Right kidney (tissue), 1 donor: ENCODE results near the gene RBBP6.

Experiments
- DNase-seq: peaks from one replicate; pipeline ENCODE4 v3.0.0-alpha.2; 2016

RBBP6 gene

DNA sequence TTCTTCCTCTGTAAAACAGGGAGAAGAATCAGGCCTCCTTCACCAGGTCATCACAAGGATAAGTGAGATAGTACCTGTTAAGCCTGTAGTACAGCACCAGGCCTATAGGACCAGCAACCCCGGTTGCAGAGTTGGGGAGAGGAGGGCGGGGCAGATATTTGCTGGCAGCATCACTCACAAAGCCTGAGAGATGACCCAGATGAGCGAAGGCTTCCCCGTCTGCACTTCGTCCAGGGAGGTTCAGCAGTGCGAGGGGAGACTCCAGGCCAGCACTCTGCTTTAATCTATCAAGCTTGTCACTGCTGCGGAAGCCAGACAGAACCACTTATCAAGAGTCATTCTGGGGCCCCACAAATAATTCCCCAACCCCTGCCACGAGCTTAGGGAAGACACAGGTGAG is 15.8 kb upstream of the RBBP6 start:
- peak; percentile 13 for DNase-seq

DNA sequence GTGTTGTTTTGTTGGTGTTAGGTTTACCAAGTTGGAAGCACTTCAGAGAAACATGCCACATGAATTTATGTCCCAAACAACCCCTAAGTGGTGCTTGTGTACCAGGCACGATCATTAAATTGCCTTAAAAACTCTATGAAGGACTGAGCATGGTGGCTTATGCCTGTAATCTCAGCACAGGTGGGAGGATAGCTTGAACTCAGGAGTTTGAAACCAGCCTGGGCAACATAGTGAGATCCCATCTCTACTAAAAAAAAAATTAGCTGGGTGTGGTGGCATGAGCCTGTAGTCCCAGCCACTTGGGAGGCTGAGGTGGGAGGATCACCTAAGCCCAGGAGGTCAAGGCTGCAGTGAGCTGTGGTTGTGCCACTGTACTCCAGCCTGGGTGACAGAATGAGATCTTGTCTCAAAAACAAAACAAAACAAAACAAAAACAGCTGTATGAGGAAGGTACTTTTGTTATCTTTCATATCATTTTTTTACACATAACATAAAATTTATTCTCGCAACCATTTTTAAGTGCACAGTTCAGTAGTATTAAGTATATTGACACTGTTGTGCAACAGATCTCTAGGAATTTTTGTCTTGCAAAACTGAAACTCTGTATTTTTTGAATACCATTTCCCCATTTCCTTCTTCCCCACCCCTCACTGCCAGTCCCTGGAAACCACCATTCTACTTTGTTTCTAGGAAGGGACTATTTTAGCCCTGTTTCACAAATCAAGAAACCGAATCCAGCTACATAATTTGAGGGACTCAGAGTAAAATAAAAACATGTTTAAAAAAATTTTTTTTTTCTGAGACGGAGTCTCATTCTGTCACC is 14.3 kb upstream of the RBBP6 start:
- DNase-seq: no peak

GRCh38 chr16:24525970-24526559 is 13.3 kb upstream of the RBBP6 start:
- DNase-seq: no peak

DNA sequence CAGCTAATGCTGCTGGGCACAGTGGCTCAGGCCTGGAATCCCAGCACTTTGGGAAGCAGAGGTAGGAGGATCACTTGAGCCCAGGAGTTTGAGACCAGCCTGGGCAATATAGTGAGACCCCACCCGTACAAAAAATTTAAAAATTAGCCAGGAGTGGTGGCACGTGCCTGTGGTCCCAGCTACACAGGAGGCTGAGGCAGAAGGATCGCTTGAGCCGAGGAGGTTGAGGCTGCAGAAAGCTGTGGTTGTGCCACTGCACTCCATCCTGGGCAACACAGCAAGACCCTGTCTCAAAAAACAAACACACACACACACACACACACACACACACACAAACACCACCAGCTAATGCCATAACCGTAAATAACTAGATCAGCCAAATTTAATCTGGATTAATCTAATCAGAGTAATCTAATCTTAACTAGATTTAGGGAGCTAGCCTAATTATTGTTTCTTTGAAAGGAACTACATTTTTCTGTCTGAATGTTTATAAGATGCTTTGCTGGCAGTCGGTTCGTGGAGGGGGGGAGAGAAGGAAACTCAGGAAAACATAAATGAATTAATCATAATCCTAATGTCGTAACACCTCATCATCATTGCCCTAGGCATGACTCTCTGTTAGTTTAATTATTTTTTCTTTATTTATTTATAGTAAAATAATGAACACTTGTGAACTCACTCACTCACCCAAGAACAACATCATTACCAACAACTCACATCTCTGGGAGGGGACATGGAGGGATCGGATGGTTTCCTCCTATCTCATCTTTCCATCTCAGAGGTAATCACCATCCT is 12.5 kb upstream of the RBBP6 start:
- DNase-seq: no peak

- DNase-seq: no peak
These were observed 8.2 kb upstream of the RBBP6 start for GRCh38 chr16:24531166-24531565.

DNA sequence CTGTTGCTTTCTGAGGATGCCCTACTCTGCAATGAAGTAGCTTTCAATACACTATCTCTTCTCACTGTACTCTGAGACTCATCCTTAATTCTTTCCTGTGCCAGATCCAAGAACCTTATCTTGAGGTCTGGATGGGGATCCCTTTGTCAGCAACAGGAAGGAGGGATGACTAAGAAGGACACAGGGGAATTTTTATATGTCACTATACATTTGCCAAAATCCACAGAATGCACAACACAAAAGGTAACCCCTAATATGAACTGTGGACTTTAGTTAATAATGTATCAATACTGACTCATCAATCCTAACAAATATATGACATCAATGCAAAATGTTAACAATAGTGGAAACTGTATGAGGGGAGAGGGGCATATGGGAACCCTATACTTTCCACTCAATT is 4.7 kb upstream of the RBBP6 start:
- DNase-seq: no peak

DNA sequence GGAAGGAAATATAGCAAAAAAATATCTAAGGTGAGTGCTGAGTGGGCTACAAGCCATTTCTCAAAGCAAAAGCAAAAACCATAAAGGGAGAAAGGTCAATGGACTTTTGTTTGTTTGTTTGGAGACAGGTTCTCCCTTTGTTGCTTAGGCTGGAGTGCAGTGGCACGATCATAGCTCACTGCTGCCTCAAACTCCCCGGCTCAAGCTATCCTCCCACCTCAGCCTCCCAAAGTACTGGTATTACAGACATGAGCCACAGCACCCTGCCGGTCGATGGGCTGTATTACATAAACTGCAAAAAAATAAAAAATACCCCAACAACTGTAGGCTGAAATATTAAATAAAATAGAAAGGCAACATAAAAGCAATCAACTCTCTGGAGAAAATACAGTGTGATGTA is 3.5 kb upstream of the RBBP6 start:
- DNase-seq: no peak

- DNase-seq: no peak
These were observed 2.7 kb upstream of the RBBP6 start for GRCh38 chr16:24536671-24537070.

- no peak for DNase-seq
These were observed 1.7 kb upstream of the RBBP6 start for GRCh38 chr16:24537474-24538337.

DNA sequence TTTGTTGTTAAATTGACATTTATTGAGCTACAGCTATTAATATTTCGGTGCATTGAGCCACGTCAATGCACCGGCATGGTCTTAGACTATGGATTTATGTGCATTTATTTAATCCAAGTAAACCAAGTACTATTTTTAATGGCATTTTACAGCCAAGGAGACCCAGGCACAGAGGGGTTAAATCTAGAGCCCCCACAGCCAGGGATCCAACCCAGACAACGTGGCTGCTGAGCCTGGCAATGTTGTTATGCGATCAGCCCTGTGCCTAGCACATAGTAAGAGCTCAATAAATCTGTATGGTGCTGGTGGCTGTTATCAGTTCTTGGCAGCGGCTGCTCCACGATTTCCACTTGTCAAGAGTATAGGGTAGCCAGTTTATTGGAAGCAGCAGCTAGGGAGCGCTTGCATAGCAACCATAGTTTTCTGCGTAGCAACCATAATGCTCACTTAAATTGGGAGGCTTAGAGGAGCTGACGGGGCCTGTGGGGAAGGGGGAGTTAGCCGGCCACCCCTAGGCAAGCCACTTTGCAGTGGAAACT is 541 bp upstream of the RBBP6 start:
- DNase-seq: no peak

- peak; percentile 81 for DNase-seq
These were observed 660 bp downstream of the RBBP6 start for GRCh38 chr16:24539850-24540601.

- peak; percentile 59 for DNase-seq
These were observed 1.3 kb downstream of the RBBP6 start for GRCh38 chr16:24540602-24541210.

DNA sequence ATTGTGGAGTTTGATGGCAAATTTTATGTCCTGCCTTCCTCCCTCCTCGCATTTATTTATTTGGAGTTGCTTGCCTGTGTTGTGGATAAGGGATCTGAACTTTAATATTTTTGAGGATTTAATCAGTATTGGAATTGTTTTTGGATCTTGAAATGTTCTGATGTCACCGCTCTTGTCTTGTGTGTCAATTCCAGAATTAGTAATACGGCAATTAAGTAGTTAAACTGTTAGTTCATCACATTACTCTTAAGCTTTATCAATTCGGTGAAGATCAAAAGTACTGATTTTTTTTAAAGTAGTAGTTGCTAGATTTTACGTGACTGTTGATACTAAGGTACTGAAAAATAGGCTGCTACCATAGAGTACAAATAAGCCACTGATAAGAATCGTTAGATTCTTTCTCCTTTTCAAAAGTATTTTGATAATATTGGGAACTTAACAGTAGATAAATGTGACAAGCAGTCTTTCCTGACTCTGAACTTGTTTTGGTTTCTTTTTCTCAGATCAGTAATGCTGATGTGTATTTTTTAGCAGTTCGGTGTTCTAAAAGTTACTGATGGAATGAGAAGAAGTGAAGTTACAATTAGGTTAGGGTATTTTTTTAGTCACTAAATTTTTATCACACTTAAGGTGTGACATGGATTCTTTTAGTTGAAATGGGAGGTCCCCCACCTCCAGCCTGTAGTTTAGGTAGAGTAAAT is 2.0 kb downstream of the RBBP6 start:
- DNase-seq: no peak

GRCh38 chr16:24543949-24544348 is 4.6 kb downstream of the RBBP6 start:
- DNase-seq: no peak

GRCh38 chr16:24544640-24545039 is 5.3 kb downstream of the RBBP6 start:
- DNase-seq: no peak

DNA sequence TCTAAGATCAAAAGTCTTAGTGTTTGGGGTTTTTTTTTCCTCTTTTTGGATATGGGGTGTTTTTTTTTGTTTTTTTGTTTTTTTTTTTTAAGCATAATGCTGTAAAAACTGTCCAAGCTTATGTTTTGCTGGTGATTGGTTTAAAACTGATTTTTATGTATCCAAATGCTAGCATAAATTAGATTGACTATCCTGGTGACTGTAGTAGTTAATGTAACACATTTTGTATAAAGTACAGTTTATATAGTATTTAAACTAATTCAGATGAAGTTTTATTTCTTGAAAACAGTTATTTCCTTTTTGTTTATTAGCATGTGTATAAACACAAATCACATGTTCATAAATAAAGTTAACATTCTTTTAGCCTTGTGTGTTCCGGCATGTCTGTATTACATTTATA is 10.9 kb downstream of the RBBP6 start:
- no peak for DNase-seq

GRCh38 chr16:24552705-24553246 is 13.4 kb downstream of the RBBP6 start:
- no peak for DNase-seq

DNA sequence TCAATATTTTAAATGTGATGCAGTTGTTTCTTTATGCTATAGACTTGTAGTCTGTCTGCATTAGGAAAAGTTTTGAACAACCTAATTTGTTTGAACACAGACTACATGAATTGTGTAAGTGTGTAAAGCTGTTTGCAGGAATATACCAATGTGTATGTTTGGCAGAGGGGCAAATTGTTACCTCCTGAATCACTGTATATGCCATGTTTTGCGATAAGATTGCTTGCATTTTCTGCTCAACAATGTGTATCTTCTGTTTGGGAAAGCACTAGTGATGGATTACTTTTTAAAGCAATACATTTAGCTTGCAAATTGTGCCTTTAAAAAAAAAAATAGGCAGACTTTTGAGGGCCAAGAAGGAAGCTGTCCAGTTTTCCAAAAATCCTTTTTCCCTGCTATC is 14.6 kb downstream of the RBBP6 start:
- DNase-seq: no peak

DNA sequence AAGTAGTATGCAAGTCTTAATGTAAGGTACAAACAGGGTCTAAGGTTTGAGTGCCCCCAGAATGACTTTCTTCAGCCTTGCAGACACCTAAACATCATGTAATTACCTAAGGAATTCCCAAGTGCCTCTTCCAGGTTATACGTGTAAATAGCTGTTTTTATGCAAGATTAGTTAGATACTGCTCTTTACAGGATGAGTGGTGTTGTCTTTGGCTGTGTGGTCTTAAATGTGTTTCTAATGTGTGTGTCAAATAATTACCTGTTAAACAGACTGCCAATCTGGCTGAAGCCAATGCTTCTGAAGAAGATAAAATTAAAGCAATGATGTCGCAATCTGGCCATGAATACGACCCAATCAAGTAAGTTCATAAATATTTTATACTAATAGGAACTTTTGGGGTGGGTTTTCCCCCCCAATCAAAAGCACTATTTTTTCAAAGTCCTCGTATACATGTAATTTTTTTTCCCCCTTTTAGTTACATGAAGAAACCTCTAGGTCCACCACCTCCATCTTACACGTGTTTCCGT is 16.0 kb downstream of the RBBP6 start:
- DNase-seq: no peak

- DNase-seq: no peak
These were observed 23.4 kb downstream of the RBBP6 start for GRCh38 chr16:24562811-24563210.
